Stimulated activated CD4-positive, alpha-beta T cell treated with anti-CD3 and anti-CD28 coated beads, Interleukin-4, amount 100 ng/mL, for 48 hours (primary cell): ENCODE data around the gene MAPK8.
"Not testable (repeated sequence)": the region's sequence is repeated elsewhere in the genome, so short reads cannot be mapped to it uniquely, and the experiment has no call there.

Experiments
- DNase-seq, 2 donors: peaks; one replicate each; pipeline ENCODE4 v3.0.0-alpha.2; 2020; ENCODE audit warnings: low read depth in 2 of 2

Gene MAPK8

DNA sequence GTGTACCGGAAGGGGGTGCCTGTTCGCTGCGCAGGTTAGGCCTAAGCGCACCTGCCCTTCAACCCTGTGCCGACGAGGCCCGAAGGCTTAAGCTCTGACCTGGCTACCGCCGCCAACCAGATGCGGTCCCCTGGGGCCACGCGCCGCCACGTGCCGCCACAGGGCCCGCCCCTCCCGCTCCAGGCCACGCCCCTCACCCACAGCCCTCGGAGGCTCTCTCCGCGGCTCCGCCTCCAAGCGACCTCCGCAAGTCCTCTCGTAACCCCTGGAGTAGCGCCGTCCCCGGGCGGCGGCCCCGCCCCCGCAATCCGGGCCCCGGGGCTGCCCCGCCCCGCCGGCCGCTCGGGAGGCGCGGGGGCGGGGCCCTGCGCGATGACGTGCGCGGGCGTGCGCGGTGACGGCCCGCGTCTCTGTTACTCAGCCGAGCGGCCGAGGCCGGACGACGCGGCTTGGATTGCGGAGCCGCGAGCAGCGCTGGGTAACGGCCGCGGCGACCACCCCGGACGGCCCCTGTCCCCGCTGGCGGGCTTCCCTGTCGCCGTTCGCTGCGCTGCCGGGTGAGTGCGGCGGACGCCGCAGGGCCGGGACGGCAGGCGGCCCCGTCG, at the start of gene MAPK8:
TSS of gene MAPK8 (plus strand) at position 413 of the 605 bp plus-strand sequence. CDS start 94,984 bp downstream, outside the sequence.
- DNase-seq, result peak; percentile 87 to 88

DNA sequence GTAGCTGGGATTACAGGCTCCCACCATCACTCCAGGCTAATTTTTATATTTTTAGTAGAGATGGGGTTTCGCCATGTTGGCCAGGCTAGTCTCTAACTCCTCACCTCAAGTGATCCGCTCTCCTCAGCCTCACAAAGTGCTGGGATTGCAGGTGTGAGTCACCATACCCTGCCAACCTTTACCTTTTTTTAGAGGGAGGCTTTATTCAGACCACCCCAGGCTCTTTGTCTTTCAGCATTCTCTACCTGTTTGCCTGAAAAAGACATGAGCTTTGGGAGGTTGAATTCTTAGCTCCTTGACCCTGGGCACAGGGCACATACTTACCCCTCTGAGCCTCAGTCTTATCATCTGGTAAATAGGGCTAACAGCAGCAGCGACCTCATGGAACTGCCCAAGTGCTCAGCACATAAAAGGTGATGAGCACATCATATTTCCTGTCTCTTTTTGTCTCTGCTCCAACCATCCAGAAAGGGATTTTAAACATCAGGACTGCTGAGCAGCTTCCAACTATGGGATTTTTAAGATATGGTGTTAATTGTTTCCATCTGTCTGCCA, 49.0 kb upstream of the MAPK8 start:
- DNase-seq, result no peak

DNA sequence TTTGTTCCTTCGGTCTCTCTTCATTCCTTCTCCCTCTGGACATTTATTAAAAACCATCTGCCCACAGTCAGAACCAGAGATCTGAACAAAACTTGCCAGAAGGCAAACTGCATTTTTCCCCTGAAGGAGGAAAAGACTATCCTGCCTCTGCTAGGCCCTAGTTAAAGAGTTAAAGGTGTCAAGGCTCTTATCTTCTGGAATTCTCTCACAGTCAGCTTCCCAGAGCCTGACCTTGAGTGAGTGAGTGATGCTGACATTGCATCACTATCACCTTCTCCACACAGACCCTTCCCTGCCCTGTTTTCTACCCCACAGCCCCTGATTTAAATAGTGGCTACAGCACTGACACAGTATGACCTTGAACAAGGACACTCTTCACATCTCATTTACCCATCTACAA, 48.4 kb upstream of the MAPK8 start:
- DNase-seq, result no peak

DNA sequence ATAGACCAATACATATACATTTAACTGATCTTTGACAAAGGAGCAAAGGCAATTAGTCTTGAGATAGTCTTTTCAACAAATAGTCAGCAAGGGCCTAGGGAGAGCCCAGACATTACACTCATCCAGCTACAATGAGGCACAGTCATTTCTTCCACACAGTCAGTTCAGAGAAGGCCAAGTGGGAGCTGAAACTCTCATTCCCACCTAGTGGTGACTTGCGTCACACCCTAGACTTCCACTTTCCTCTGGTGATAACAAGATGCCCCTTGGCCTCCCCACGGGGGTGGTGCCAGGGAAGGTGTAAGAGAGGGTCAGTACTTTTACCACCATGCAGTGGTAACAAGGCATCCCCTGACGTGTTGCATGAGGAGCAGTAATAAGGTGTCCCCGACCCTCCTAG, 39.9 kb upstream of the MAPK8 start:
- peak in 1 of 2 donors; percentile 4 for DNase-seq

DNA sequence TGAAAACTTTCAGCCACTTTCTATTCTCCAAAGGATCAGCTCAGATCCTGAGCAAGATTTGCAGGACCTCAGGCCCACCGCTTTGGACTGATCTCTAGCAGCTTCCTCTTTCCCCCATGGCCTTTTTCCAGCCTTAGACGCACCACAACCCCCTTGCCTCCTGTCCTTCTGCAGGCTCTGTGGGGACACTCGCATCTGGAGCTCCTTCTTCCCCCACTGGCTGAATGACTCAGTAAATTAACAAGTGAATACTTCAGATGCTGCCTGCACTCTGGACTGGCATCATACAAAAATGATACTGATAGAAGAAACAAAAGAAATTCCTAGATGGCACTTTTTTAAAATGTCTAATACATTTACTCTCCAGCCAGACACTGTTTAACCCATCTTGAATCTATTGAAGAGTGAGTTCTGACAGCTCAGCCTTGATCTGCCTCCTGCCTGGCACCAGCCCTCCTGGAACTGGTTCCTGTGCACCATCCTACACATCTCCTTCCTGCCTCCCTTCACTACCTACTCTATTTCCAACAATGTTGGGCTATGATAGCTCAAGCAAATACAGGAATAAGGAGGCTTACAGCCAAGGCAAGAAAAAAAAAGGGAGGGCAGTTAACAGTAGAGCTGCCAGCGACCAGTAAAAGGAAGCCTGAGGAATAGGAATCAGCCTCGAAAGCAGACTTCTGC, 35.3 kb upstream of the MAPK8 start:
- DNase-seq, result no peak

DNA sequence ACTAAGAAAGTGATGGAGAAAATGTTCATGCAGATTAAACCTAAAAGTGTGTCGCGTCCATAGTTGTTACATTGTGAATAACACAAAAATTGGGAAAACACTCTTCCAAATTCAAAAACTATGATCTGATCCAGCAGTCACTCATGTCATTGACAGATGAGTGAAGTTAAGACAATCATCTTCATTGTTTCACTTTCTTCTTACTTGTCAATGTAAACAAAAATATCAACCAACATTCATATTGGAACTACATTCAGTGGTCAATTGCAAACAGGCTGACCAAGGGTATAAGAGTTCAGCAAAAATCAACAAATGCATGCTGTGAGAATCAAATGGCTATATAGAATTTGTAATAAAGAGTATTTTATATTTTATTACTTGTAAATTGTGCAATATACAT, 33.8 kb upstream of the MAPK8 start:
- no peak for DNase-seq

DNA sequence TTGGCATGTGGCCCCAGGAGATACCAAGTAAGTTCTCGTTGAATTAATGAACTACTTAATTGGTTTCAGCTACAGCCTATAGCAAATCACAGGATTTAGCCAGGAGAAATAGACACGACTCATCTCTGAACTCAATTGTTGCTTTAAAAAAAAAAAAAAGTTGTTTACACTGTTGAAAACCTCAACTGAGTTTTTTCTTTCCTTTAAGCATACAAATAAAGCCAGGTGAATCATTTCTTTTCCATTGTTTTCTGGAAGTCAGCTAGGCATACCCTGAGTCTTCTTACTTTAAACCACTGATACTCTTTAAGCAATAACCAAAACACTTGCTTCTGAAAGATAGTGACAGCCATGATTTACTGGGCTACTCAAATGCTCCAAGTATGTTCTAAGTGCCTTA, 32.7 kb upstream of the MAPK8 start:
- DNase-seq, result no peak

DNA sequence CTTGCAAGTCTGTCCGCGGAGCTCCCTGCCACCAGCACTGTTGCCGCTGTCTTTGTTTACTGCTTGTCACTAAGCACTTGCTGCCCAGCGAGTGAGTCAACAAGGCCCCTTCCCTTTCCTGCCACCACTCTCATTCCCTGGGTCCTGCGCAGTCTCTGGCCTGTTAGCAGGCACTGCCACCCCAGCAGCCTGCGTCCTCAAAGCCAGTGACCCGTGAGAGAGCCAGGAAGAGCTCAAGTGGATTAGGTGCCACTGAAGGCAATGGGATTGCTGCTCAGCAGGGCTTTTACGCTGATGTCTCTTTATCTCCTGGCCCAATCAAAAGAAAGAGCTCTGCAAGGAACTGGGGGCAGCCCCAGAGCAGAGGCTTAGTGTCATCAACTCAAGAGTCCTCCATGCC, 31.8 kb upstream of the MAPK8 start, which contains the start of gene FRMPD2:
TSS of gene FRMPD2 (minus strand) at position 61 of the 400 bp plus-strand sequence. CDS start 129 bp downstream, outside the sequence.
- no peak for DNase-seq

DNA sequence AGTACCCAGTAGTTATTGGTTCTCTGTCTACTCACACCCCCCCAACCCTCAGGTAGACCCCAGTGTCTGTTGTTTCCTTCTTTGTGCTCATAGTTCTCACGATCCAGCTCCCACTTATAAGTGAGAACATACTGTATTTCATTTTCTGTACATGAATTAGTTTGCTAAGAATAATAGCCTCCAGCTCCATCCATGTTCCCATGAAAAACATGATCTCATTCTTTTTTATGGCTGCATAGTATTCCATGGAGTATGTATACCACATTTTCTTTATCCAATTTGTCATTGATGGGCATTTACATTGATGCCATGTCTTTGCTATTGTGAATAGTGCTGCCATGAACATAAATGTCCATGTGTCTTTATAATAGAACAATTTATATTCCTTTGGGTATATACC, 29.4 kb upstream of the MAPK8 start:
- DNase-seq, result no peak

DNA sequence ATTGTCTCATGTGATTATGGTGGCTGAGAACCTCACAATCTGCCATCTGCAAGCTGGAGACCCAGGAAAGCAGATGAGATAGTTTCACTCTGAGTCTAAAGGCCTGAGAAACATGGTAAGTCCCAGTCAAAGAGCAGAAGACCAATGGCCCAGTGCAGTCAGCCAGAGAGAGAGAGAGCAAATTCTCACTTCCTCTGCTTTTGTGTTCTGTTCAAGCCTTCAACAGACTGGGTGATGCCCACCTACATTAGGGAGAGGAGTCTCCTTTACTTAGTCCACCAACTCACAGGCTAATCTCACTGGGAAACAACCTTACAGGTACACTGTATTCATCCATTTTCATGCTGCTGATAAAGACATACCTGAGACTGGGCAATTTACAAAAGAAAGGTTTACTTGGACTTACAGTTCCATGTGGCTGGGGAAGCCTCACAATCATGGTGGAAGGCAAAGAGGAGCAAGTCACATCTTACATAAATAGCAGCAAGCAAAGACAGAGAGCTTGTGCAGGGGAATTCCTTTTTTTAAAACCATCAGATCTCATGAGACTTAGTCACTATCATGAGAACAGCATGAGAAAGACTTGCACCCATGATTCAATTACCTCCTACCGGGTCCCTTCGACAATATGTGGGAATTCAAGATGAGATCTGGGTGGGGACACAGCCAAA, 27.3 kb upstream of the MAPK8 start:
- no peak for DNase-seq

DNA sequence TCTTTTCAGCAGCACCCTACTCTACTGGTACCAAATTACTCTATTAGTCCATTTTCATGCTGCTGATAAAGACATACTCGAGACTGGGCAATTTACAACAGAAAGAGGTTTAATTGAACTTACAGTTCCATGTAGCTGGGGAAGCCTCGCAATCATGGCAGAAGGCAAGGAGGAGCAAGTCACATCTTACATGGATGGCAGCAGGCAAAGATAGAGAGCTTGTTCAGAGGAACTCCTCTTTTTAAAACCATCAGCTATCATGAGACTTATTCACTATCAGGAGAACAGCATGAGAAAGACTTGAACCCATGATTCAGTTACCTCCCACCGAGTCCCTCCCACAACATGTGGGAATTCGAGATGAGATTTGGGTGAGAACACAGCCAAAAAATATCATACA, 24.8 kb upstream of the MAPK8 start:
- not testable (repeated sequence) for DNase-seq

DNA sequence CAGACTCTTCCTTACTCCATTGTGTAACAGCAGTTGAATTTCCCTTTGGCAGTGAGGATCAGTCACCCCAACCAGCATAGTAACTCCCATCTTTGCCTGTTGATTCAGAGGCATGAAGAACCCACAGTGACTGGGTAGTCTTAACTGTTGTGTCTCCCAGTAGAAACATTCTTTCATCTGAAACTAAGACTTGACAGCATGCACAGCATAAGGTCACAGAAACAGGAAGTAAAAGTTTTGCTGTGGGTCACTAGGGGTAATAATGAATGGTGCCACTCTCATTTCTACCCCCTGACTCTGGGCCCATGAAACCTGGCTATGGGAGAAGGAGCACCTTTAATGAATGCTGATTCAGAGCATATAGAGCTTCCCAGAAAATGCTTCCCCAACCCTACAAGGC, 23.6 kb upstream of the MAPK8 start:
- no peak for DNase-seq

DNA sequence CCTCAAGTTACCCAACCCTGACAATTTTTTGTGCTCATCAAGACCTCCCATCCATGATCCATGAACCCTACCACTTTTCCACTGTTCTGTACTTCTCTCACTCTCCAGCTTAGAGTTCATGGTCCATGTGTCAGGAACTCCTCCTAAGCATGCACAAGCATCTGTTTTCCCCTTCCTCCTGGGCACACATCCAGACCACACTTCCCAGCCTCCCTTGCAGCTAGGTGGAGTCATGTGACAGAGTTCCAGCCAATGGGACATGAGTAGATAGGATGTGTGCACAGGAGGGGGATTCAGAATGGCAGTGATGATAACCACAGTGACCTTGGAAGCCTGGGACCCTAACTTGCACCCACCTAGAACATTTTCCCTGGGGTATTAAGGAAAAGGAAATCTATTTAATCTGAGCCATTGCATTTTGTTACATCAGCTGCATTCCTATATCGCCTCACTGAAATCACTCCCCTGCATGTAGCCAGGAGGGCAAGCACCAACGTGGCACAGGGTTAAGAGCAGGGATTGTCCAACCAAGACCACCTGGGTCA, 22.4 kb upstream of the MAPK8 start:
- DNase-seq, result no peak

DNA sequence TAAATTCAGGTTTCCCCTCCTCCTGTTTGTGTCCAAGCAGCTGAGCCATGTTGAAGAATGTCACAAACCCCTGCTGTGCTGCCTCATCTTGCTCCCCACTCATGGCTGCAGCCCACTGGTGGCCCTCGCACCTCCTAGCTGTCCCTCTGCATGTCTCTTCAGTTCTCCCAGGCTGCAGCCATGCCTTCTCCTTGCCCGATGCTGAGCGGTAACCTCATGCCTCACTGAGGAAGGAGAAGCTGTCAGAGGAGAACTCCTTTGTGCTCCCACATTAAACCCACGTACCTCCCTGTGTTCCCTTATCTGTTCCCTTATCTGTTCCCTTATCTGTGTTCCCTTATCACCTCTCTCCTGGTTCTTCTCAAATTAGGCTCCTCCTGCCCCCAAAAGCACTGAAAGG, 21.7 kb upstream of the MAPK8 start:
- DNase-seq, result no peak

DNA sequence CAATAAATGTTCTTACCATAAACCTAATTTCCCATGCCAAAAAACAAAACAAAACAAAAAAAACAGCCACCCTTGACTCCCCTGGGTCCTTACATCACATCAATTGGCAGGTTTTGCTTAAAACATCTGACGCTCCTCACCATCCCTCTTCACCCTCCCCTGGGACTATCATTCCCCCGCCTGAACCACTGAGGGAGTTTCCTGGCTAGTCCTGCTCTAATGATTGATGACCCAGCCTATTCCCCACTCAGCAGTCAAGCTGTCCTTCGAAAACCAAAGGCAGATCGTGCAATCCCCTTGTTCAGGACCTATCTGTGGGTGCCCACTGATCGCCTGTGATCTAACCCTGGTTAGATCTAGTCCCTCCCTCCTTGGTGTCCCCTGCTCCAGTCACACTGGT, 20.8 kb upstream of the MAPK8 start:
- no peak for DNase-seq

DNA sequence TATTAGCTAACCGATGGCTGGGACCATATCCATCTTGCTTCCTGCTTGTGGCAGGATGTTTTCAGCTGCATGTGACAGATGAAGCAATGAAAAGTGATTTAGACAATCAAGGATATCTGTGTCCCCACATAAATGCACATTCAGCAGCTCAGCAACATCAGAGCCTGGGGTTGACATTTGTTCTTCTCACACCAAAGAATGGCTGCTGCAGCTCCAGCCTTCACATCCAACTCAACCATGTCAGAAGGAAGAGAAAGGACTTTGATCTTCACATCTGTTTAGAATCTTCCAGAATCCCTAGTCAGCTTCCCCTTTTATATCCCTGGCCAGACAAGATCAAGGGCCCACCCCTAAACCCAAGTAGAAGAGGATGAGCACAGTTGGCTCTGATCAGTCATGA, 20.1 kb upstream of the MAPK8 start:
- no peak for DNase-seq

DNA sequence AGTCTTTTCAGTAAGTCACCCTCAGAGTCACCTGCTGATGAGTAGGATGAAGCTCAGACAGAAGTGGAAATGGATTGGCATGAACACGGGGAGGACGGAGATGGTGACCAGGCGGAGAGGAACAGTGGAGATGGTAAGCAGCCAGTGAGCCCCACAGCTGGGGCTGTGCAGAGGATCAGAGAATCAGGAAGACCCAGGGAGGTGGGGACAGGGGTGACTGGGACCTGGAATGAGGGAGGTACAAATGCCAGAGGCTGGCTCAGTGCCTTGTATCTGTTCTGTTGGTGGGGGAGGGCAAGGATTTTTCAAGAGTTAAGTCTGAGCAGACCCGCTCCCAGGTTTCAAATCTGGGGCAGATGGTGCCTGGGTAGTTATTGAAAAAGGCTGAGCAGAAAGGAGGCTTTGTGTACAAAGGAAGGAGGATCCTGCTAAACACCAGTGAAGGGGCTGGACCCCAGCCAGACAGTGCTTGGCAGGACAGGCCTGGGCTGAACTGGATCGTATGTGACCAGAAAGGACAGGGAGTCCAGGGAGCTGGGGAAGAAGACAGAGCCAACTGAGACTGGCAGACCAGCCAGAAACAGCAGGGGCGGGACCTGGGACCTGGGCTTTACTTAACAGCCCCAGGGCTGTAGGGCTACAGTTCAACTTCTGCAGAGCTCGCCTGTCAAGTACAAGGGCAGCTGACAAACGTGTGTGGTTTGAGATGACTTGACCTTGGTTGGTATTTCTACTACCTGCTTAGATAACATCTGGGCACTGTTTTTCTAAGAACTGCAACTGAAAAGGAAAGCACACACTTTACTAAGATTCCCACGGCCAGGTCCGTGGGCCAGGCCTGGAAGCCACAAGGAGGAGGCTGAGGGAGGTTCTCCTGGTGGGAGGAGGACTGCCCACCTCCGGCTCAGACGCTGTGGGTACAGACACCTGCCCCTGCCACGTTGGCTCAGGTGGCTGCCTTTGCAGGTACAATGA, 18.8 kb upstream of the MAPK8 start:
- no peak for DNase-seq

DNA sequence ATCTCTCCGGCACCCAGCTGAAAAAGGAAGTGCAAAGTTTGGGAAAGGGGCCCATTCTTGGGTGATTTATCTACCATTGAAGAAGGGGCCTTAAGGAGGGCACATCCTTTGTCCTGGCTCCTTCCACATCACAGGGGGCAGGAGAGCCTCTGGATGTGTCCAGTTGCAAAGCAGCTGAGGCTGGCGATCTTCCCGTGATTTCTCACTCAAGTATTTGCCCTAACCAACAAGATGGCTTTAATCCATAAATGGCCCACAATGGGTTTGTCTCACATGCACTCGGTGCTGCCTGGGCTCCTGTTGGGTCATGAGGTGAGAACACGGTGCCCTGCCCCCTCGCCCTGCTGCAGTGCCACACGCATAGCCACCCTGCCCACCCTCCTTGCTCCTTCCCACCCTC, 17.8 kb upstream of the MAPK8 start:
- no peak for DNase-seq

DNA sequence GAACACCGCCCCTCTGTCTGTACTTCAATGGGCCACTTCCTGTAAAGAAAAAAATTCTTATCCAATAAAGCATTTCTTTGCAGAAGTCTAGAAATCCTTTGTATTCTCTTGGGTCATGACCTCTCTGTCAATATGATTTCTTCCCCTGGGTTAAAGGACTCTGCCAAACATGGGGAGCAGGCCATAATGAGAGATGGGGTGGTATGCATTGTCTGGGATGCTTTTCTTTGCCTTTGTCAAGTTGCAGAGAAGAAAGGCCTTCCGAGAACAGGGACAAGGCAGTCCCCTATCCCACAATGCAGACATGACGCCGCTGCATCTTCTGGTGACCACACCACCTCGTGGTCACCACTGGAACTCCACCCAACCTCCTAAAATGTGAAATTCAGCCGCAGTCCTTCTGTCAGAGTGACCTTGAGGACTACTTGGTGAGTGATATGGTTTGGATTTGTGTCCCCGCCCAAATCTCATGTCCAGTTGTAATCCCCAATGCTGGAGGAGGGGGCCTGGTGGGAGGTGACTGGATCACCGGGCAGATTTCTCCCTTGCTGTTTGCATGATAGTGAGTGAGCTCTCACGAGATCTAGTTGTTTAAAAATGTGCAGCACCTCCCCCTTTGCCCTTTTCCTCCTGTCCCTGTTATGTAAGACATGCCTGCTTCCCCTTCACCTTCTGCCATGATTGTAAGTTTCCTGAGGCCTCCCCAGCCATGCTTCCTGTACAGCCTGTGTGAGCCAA, 16.8 kb upstream of the MAPK8 start:
- DNase-seq, result peak; percentile 27 to 30

DNA sequence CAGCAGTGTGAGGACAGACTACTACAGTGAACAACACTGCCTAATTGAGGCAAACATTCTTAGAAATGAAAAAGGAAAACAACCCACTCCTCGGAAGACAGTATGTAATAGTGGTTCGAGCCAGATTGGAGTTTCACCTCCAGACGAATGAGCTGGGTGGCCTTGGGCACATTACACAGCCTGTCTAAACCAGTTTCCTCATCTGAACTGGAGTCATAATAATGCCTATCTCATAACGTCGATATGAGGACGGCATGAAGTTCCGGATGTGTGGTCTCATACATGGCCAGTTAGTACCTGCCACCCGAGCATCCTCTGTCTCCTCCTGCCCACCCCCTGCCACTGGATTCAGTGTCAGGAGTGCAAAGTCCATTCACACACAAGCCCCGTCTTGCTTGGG, 16.2 kb upstream of the MAPK8 start:
- no peak for DNase-seq

DNA sequence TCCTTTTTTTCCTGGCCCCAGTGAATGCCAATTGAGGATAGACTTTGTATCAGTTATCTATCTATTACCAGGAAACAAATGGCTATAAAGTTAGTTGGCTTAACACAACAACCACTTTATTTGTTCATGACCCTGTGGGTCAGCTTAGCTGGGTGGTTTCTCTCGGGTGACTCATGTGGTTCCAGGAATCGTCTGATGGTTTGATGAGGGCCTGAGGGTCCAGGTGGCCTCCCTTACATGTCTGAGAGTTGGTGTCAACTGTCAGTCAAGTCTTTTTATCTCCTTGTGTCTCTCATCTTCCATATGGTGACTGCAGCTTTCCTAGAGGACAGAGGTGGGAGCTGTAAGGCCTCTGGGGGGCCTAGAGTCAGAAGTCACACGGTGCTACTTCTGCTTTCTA, 15.3 kb upstream of the MAPK8 start:
- no peak for DNase-seq
